ENCODE data around the gene ZFP90. TPM values are rescaled to one million over a fixed set of nuclear protein-coding genes. Genes with fewer than 3 reads are reported as not detected.

Gene ZFP90
- total and polyA plus RNA-seq, 9 of the 15 experiments (the other 6 are each of a cell fraction or from before 2014, with no cell fraction given) = 0.66 to 2.9 (median 2.3) TPM

GRCh38 chr16:68529931-68530701 is 9.0 kb upstream of the ZFP90 start (continued):
- TF ChIP-seq YY1 (IDR thresholded peaks at IDR 0.05; ENCODE audit: borderline replicate concordance in 1 of 3, control insufficient read depth in 1 of 3, extremely low read depth in 1 of 3, insufficient read depth in 3 of 3, insufficient read length in 1 of 3, insufficient replicate concordance in 2 of 3, low read depth in 1 of 3, low read length in 2 of 3) (peak in 2 of 3 experiments; percentile 37 to 64), CBX3 (IDR thresholded peaks at IDR 0.05; ENCODE audit: borderline replicate concordance in 1 of 2, low read length in 2 of 2) (0 out of 3 replicates have a peak, but pooled peaks of 1 of the 2 experiments have one; percentile 10), DNMT1 (IDR thresholded peaks at IDR 0.05) (no peak), PHF8 (IDR thresholded peaks at IDR 0.05; ENCODE audit: borderline replicate concordance, low read length) (peak; percentile 19; the same call in 1 of the 2 replicates), ZNF143 (CRISPR knock-in tag; IDR thresholded peaks at IDR 0.05) (peak; percentile 0; the same call in 1 of the 2 replicates), RNF219 (CRISPR knock-in tag; IDR thresholded peaks at IDR 0.05) (no peak), NFYB (IDR thresholded peaks at IDR 0.05; ENCODE audit: extremely low read depth, insufficient read length) (peak; percentile 31), ZBTB40 (IDR thresholded peaks at IDR 0.05) (no peak), ZBTB40 (CRISPR knock-in tag; IDR thresholded peaks at IDR 0.05) (no peak), ZNF696 (CRISPR knock-in tag; conservative IDR thresholded peaks at IDR 0.05) (no peak)
- TF ChIP-seq, protein P1, sequence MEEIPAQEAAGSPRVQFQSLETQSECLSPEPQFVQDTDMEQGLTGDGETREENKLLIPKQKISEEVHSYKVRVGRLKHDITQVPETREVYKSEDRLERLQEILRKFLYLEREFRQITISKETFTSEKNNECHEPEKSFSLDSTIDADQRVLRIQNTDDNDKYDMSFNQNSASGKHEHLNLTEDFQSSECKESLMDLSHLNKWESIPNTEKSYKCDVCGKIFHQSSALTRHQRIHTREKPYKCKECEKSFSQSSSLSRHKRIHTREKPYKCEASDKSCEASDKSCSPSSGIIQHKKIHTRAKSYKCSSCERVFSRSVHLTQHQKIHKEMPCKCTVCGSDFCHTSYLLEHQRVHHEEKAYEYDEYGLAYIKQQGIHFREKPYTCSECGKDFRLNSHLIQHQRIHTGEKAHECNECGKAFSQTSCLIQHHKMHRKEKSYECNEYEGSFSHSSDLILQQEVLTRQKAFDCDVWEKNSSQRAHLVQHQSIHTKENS (CRISPR knock-in tag; IDR thresholded peaks at IDR 0.05) = no peak
- TF ChIP-seq, protein P2, sequence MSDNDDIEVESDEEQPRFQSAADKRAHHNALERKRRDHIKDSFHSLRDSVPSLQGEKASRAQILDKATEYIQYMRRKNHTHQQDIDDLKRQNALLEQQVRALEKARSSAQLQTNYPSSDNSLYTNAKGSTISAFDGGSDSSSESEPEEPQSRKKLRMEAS (CRISPR knock-in tag; IDR thresholded peaks at IDR 0.05) = no peak

Data from K562 (cell line).